Keratinocyte (primary cell): ENCODE results near the gene TMEM161B.

Experiments
- EZH2 ChIP-seq: IDR thresholded peaks from one replicate; pipeline ENCODE4 v1.6.1; 2012; ENCODE audit warnings: inconsistent platforms, mild to moderate bottlenecking, low read length, moderate library complexity
- TF ChIP-seq, protein P1 (sequence below), 3 experiments: IDR thresholded peaks in 1 of 3; conservative IDR thresholded peaks in 1 of 3; optimal IDR thresholded peaks in 1 of 3; 2 replicates in 2 of 3; 3 replicates in 1 of 3; pipeline versions ENCODE3 to v1.5.1; 2011; ENCODE audit warnings: low read length in 3 of 3, mild to moderate bottlenecking in 3 of 3, moderate library complexity in 2 of 3, control low read depth in 1 of 3, inconsistent platforms in 1 of 3; ENCODE audit not compliant: insufficient read depth in 2 of 3; ENCODE audit errors: extremely low read depth in 1 of 3

DNA sequence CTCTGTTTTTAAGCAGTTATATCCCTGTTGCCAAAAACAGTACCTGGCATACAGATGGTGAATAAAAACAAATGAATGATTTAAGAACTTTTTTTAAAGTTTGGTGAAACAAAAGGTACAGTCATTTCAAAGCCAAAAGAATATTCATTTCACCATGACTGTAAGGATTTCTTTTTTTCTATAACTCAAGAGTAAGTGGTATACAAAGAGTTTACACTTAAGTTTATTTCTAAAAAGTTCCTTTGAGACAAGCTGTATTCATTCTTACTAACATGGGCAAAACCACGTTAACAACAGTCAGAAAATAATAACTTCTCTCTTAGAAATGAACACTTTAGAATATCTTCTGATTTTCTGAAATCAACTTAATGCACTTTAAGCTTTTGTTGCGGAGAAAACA, 5.3 kb downstream of the TMEM161B start:
- TF ChIP-seq, protein P1, sequence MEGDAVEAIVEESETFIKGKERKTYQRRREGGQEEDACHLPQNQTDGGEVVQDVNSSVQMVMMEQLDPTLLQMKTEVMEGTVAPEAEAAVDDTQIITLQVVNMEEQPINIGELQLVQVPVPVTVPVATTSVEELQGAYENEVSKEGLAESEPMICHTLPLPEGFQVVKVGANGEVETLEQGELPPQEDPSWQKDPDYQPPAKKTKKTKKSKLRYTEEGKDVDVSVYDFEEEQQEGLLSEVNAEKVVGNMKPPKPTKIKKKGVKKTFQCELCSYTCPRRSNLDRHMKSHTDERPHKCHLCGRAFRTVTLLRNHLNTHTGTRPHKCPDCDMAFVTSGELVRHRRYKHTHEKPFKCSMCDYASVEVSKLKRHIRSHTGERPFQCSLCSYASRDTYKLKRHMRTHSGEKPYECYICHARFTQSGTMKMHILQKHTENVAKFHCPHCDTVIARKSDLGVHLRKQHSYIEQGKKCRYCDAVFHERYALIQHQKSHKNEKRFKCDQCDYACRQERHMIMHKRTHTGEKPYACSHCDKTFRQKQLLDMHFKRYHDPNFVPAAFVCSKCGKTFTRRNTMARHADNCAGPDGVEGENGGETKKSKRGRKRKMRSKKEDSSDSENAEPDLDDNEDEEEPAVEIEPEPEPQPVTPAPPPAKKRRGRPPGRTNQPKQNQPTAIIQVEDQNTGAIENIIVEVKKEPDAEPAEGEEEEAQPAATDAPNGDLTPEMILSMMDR (optimal IDR thresholded peaks at IDR 0.05 in 1 of 3, IDR thresholded peaks at IDR 0.05 in 1 of 3, conservative IDR thresholded peaks at IDR 0.05 in 1 of 3; ENCODE audit: extremely low read depth in 1 of 3, insufficient read depth in 2 of 3, low read length in 3 of 3): no peak
- no peak for TF ChIP-seq EZH2
